Stimulated activated CD8-positive, alpha-beta memory T cell treated with anti-CD3 and anti-CD28 coated beads, Interleukin-7, amount 100 ng/mL, for 24 hours (primary cell): Measurements from ENCODE around the gene REELD1.

Experiments used
- DNase-seq: peaks from one replicate; pipeline ENCODE4 v3.0.0-alpha.2; 2020; ENCODE audit warnings: low read depth

Gene REELD1

DNA sequence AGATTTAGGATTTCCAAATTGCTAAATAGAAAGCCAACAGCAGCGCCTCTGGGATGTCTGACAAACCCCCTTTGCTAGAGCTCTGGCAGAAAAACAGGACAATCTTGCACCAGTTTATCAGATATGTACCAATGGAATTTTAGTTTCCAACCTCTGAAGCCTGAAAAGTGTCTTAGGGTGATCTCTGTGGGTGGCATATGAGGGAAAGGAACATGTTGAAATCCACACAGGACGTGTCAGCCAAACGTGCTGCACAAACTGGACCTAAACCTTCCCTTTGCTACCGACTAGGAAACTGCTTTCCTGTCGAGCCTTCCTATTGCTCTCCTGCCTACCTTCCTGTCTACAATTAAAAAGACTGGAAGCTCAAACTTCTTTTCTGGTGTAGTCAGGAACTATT lies 53.5 kb downstream of the REELD1 start:
- DNase-seq = no peak

DNA sequence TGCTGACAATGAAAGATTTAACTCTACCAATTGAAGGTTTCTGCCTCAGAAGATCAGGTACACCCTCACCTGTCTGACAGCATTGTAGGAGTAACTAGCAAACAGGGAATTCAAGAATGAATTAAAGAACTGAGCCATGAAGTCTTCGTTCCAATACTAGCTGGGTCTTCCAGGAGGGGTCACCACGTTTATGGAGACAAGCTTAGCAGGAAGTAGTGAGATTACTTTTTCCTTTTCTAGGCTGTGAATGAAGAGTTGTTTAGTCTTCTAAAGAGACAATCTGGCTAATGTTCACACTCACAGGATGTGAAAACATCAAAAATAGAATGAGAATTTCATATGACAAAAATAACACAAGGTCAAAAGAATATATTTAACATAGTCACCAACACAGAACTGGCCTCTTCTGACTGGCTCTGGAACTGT lies 54.9 kb downstream of the REELD1 start:
- DNase-seq = no peak

- DNase-seq = no peak
Observed at GRCh38 chr4:146271466-146271865, 57.1 kb downstream of the REELD1 start.

GRCh38 chr4:146273204-146273901 lies 59.0 kb downstream of the REELD1 start:
- DNase-seq = no peak

DNA sequence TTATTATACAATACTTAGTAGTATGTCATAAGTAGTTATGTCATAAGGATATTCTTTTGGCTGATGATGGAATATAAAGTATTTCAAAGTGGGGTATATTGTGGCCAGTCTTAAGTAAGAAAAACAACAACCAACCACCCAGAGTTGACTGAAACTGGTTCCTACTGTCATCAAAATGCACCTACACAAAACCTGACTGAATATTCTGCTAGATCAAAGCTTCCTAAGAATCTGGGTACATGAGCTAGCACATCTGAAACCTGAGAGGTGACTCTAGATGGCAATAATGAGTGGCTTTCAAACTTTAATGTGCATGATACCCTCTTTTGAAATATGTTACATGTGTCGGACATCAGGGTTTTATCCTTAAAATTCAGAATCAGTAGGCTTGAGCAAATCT lies 60.4 kb downstream of the REELD1 start:
- DNase-seq = no peak

DNA sequence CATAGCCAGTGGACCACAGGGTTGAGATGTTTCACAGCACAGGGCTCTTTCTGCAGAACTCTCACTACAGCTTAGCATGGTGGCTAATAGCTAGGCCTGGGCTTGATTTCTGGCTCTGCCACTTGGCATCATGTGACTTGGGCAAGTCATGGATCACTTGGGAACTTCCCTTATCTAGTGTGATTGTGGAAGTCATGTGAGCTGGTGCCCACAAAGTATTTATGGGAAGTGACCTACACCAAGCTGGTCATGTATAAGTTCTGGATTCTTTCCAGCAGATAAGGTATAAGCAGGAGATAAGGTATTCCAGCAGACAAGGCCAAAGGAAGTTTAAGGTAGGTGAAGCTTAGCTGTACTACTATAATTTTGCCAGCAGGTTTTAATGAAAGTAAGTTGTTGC lies 61.0 kb downstream of the REELD1 start:
- DNase-seq = no peak

DNA sequence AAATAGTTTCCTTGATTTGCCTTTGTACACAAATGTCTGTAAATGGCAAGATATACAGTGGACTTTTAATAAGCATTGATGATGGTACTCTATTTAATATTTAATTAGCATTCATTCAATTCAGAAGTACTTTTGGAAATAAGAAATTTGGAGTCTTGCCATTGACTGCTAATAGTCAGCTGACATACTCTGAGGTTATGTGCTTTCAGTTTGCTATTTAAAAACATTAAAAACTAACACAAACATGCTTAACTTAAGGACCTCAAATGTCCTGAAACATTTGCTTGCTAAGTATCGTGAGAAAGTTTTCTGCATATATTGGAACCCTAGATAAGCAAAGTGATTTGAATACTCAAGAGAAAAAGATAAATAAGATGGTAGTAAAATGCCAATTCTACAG lies 64.6 kb downstream of the REELD1 start:
- DNase-seq = no peak
